Endodermal cell (in vitro differentiated cells): ENCODE data around the gene ZNF180. TPM values are rescaled to one million over a fixed set of nuclear protein-coding genes. Genes with fewer than 3 reads are reported as not detected.
A peak's percentile ranks its signal among the peaks of the same experiment; 100 is the strongest.

ENCODE experiments used
- DNase-seq: peaks from one replicate; pipeline ENCODE4 v3.0.0-alpha.2; 2017
- H3K27ac ChIP-seq: 2 replicates; pipeline ENCODE4 v1.5.1; 2013; ENCODE audit warnings: mild to moderate bottlenecking, low read depth, low read length, moderate library complexity
- H3K27me3 ChIP-seq: 2 replicates; pipeline ENCODE4 v1.6.1; 2013; ENCODE audit warnings: mild to moderate bottlenecking, low read length, moderate library complexity; ENCODE audit not compliant: insufficient read depth, control insufficient read depth, poor library complexity, severe bottlenecking
- H3K36me3 ChIP-seq: 2 replicates; pipeline ENCODE4 v1.7.0; 2013; ENCODE audit warnings: mild to moderate bottlenecking, low read length, moderate library complexity; ENCODE audit not compliant: control insufficient read depth, insufficient read depth
- H3K4me1 ChIP-seq: one replicate; pipeline ENCODE4 v1.7.0; 2013; ENCODE audit warnings: low read length; ENCODE audit not compliant: control insufficient read depth, insufficient read depth
- H3K4me3 ChIP-seq: 2 replicates; pipeline ENCODE4 v1.5.1; 2013; ENCODE audit warnings: mild to moderate bottlenecking, low read length, moderate library complexity
- H3K9ac ChIP-seq: 2 replicates; pipeline ENCODE4 v1.6.1; 2013; ENCODE audit warnings: mild to moderate bottlenecking, low read length, moderate library complexity; ENCODE audit not compliant: poor library complexity, severe bottlenecking; ENCODE audit errors: extremely low read depth
- H3K9me3 ChIP-seq: 2 replicates; pipeline ENCODE4 v1.6.1; 2013; ENCODE audit warnings: mild to moderate bottlenecking, low read length, moderate library complexity; ENCODE audit not compliant: control insufficient read depth
- H3K27ac Mint-ChIP-seq: 2 replicates; pipeline ENCODE4 v1.8.0; 2020; ENCODE audit warnings: mixed read lengths
- H3K27me3 Mint-ChIP-seq: 2 replicates; pipeline ENCODE4 v1.8.0; 2021; ENCODE audit warnings: mild to moderate bottlenecking, mixed read lengths; ENCODE audit not compliant: insufficient read depth
- H3K36me3 Mint-ChIP-seq: 2 replicates; pipeline ENCODE4 v1.8.0; 2020; ENCODE audit warnings: low read depth, mixed read lengths
- H3K4me1 Mint-ChIP-seq: 2 replicates; pipeline ENCODE4 v1.8.0; 2020; ENCODE audit warnings: mixed read lengths
- H3K4me3 Mint-ChIP-seq: 2 replicates; pipeline ENCODE4 v1.8.0; 2020; ENCODE audit warnings: mild to moderate bottlenecking, moderate library complexity, mixed read lengths
- H3K9me3 Mint-ChIP-seq: 2 replicates; pipeline ENCODE4 v1.8.0; 2020; ENCODE audit warnings: mild to moderate bottlenecking, mixed read lengths
- CTCF ChIP-seq: fragments of 200-600 bp; sonication (generic); conservative IDR thresholded peaks from 2 replicates; pipeline ENCODE4 v1.5.0; 2021; ENCODE audit warnings: antibody characterized with exemption, mild to moderate bottlenecking
- WGBS, 2 experiments: methylation state at CpG; one replicate each; pipeline versions ENCODE4 v1.1.5 to v1.1.7; 2013; ENCODE audit warnings: missing lambda C conversion rate in 2 of 2, mixed read lengths in 1 of 2; ENCODE audit not compliant: insufficient coverage in 1 of 2, insufficient read length in 1 of 2; 5-methylcytosine and 5-hydroxymethylcytosine counted together
- total RNA-seq, 2 donors: library from RNA; stranded (reverse); fragmentation: NEBNext Ultra II Directional in 1 of 2; extraction: Animal tissue kit (Norgen Biotek cat#: 25700) in 1 of 2; gene quantifications; 2 replicates in 1 of 2; 3 replicates in 1 of 2; pipeline ENCODE4 v1.2.1, GENCODE V29; 2021

Gene ZNF180
- total RNA-seq, 2 donors from 2014 or later, result 10.0 to 12.9 TPM

DNA sequence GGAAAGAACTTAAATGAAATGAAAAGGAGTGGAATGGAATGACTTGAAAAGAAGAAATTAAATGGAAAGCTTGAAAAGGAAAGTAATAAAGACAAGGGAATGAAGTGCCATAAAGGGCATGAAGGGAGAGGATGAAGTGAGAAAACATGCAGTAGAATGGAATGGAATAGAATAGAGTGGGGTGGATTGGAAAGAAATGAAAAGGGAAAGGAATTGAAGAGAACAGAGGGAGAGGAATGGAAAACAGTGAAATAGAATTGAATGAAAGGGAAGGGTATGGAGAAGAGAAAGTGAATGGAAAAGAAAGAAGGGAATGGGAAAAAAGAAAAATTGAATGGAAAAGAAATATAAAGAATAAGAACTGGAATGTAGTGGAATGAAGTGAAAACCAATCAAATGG lies 9.2 kb upstream of the ZNF180 start:
- DNase-seq, result no peak
- no peak overlapping the region for H3K27ac ChIP-seq
- no peak for TF ChIP-seq CTCF
- H3K9me3 ChIP-seq, result no peaks in the 10 kb centered on the region
- H3K36me3 Mint-ChIP-seq, result no peaks in the 10 kb centered on the region
- H3K27me3 Mint-ChIP-seq, result peaks cover 66% of the 10 kb centered on the region
- no peak overlapping the region for H3K27ac Mint-ChIP-seq
- H3K9ac ChIP-seq, result no peak overlapping the region
- no peak overlapping the region for H3K4me3 Mint-ChIP-seq
- H3K36me3 ChIP-seq, result no peaks in the 10 kb centered on the region
- H3K4me3 ChIP-seq, result no peak overlapping the region
- no peaks in the 10 kb centered on the region for H3K4me1 ChIP-seq
- no peaks in the 10 kb centered on the region for H3K4me1 Mint-ChIP-seq
- no peaks in the 10 kb centered on the region for H3K9me3 Mint-ChIP-seq
- H3K27me3 ChIP-seq, result peaks cover 16% of the 10 kb centered on the region

- peaks cover 49% of the 10 kb centered on the region for H3K36me3 Mint-ChIP-seq
- H3K36me3 ChIP-seq, result peaks cover 30% of the 10 kb centered on the region
- peak overlapping the region; percentile 71 for H3K9ac ChIP-seq
- whole genome bisulfite sequencing, 2 experiments, result 18 to 71% methylated on average over 1 to 6 of the region's 6 CpGs
- no peaks in the 10 kb centered on the region for H3K4me1 ChIP-seq
- no peak for DNase-seq
- H3K27ac Mint-ChIP-seq, result peak overlapping the region; percentile 91
- peaks cover 13% of the 10 kb centered on the region for H3K4me1 Mint-ChIP-seq
- no peak for TF ChIP-seq CTCF
- H3K9me3 Mint-ChIP-seq, result peaks cover 36% of the 10 kb centered on the region
- H3K4me3 ChIP-seq, result peak overlapping the region; percentile 99
- H3K27me3 Mint-ChIP-seq, result peaks cover 25% of the 10 kb centered on the region
- peaks cover 18% of the 10 kb centered on the region for H3K27me3 ChIP-seq
- H3K27ac ChIP-seq, result no peak overlapping the region
- peaks cover 49% of the 10 kb centered on the region for H3K9me3 ChIP-seq
- H3K4me3 Mint-ChIP-seq, result peak overlapping the region; percentile 91
These were observed 763 bp downstream of the ZNF180 start for GRCh38 chr19:44499559-44499958.

DNA sequence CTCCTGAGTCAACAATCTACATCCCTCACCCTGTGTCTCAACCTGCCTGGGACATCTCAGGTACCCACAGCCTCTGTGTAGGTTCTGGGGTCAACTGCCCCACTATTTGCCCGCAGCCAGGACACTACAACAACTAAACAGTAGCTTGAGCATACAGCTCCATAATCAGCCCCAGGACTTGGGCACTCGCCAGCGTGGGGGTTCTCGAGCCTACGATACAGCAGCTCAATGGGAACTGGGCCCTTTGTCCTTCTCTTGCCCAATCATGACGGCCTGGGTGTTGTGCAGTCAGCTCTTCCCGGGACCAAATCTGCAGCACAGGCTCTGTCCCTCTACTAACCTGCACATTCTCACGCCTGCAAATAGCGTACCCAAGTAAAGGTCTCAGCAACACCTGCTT lies 1.3 kb downstream of the ZNF180 start:
- no peak for TF ChIP-seq CTCF
- H3K36me3 ChIP-seq, result peaks cover 36% of the 10 kb centered on the region
- peak overlapping the region; percentile 91 for H3K4me3 Mint-ChIP-seq
- peak overlapping the region; percentile 99 for H3K4me3 ChIP-seq
- no peak for DNase-seq
- H3K27ac Mint-ChIP-seq, result peak overlapping the region; percentile 91
- peaks cover 20% of the 10 kb centered on the region for H3K27me3 Mint-ChIP-seq
- WGBS, 2 experiments, result 94 to 95% methylated on average over 8 to 9 of the region's 9 CpGs
- H3K4me1 ChIP-seq, result no peaks in the 10 kb centered on the region
- peaks cover 14% of the 10 kb centered on the region for H3K27me3 ChIP-seq
- peaks cover 13% of the 10 kb centered on the region for H3K4me1 Mint-ChIP-seq
- H3K27ac ChIP-seq, result no peak overlapping the region
- H3K9me3 Mint-ChIP-seq, result peaks cover 41% of the 10 kb centered on the region
- H3K9ac ChIP-seq, result no peak overlapping the region
- peaks cover 55% of the 10 kb centered on the region for H3K9me3 ChIP-seq
- peaks cover 55% of the 10 kb centered on the region for H3K36me3 Mint-ChIP-seq
